Smooth muscle cell (in vitro differentiated cells): ENCODE data around the gene ANKRD10. TPM values are rescaled to one million over a fixed set of nuclear protein-coding genes. Genes with fewer than 3 reads are reported as not detected.
A peak's percentile ranks its signal among the peaks of the same experiment; 100 is the strongest.
"Not testable (repeated sequence)": the region's sequence is repeated elsewhere in the genome, so short reads cannot be mapped to it uniquely, and the experiment has no call there.

Source experiments
- DNase-seq: peaks from one replicate; lab custom pipeline; 2025; ENCODE audit not compliant: unreplicated experiment; lab: John Stamatoyannopoulos, UW
- H2AFZ ChIP-seq: fragments of 200-600 bp; sonication (generic); 2 replicates; pipeline ENCODE4 v1.6.0; 2016; ENCODE audit warnings: antibody characterized with exemption, low read depth, mild to moderate bottlenecking
- H3F3A ChIP-seq: fragments of 200-600 bp; sonication (generic); 2 replicates; pipeline ENCODE4 v1.6.0; 2017; ENCODE audit warnings: antibody characterized with exemption, low read depth
- H3K27ac ChIP-seq: fragments of 200-600 bp; sonication (generic); 2 replicates; pipeline ENCODE4 v1.5.1; 2016; ENCODE audit warnings: low read depth, mild to moderate bottlenecking
- H3K27me3 ChIP-seq: fragments of 200-600 bp; sonication (generic); 2 replicates; pipeline ENCODE4 v1.6.1; 2016; ENCODE audit warnings: low read depth, mild to moderate bottlenecking
- H3K36me3 ChIP-seq: fragments of 200-600 bp; sonication (generic); 2 replicates; pipeline ENCODE4 v1.5.1; 2016; ENCODE audit warnings: low read depth
- H3K4me1 ChIP-seq: fragments of 200-600 bp; sonication (generic); 2 replicates; pipeline ENCODE4 v1.5.1; 2016; ENCODE audit warnings: low read depth
- H3K4me2 ChIP-seq: fragments of 200-600 bp; sonication (generic); 2 replicates; pipeline ENCODE4 v1.6.0; 2016; ENCODE audit warnings: mild to moderate bottlenecking
- H3K4me3 ChIP-seq: fragments of 200-600 bp; sonication (generic); 2 replicates; pipeline ENCODE4 v1.5.1; 2016; ENCODE audit warnings: mild to moderate bottlenecking
- H3K79me2 ChIP-seq: fragments of 200-600 bp; sonication (generic); 2 replicates; pipeline ENCODE4 v1.6.0; 2016; ENCODE audit warnings: low read depth, mild to moderate bottlenecking
- H3K9ac ChIP-seq: fragments of 200-600 bp; sonication (generic); 2 replicates; pipeline ENCODE4 v1.6.0; 2016; ENCODE audit warnings: low read depth
- H3K9me3 ChIP-seq: fragments of 200-600 bp; sonication (generic); replicated peaks from 2 replicates; pipeline ENCODE4 v1.5.1; 2016; ENCODE audit warnings: low read depth
- H4K20me1 ChIP-seq: fragments of 200-600 bp; sonication (generic); 2 replicates; pipeline ENCODE4 v1.6.0; 2016; ENCODE audit warnings: low read depth
- CTCF ChIP-seq: fragments of 200-600 bp; sonication (generic); IDR thresholded peaks from 2 replicates; pipeline ENCODE4 v1.5.1; 2017; ENCODE audit warnings: borderline replicate concordance, mild to moderate bottlenecking, antibody characterized with exemption; ENCODE audit not compliant: insufficient read depth, poor library complexity, severe bottlenecking
- WGBS: methylation state at CpG from one replicate; pipeline ENCODE4 v1.1.7; 2016; ENCODE audit warnings: low lambda C conversion rate; 5-methylcytosine and 5-hydroxymethylcytosine counted together
- polyA plus RNA-seq: library from polyadenylated mRNA; unstranded; fragments of >200 nt; fragmentation: Nextera tagmentation; extraction: Ambion mirVana; gene quantifications from 2 replicates; pipeline ENCODE4 v1.2.1, GENCODE V29; 2016
- total RNA-seq: library from RNA; depleted of rRNA; stranded (reverse); fragments of >200 nt; gene quantifications from 2 replicates; pipeline ENCODE4 v1.2.3, GENCODE V29; 2014

Gene ANKRD10
- total and polyA plus RNA-seq, 2 experiments from 2014 or later, result 31.0 to 61.8 TPM

- no peak for TF ChIP-seq CTCF
- no peaks in the 10 kb centered on the region for H3F3A ChIP-seq
- H3K4me1 ChIP-seq, result no peaks in the 10 kb centered on the region
- H3K4me3 ChIP-seq, result no peak overlapping the region
- H4K20me1 ChIP-seq, result no peaks in the 10 kb centered on the region
- no peaks in the 10 kb centered on the region for H3K27me3 ChIP-seq
- 97% methylated on average over 1 of the region's 1 CpG for WGBS
- H3K27ac ChIP-seq, result no peak overlapping the region
- DNase-seq, result no peak
- no peak overlapping the region for H3K9ac ChIP-seq
- H3K36me3 ChIP-seq, result no peaks in the 10 kb centered on the region
- H3K9me3 ChIP-seq, result peaks cover 5% of the 10 kb centered on the region
- no peak overlapping the region for H3K4me2 ChIP-seq
- no peak overlapping the region for H2AFZ ChIP-seq
- H3K79me2 ChIP-seq, result no peaks in the 10 kb centered on the region
Observed at GRCh38 chr13:110961959-110962358, 47.1 kb upstream of the ANKRD10 start.

DNA sequence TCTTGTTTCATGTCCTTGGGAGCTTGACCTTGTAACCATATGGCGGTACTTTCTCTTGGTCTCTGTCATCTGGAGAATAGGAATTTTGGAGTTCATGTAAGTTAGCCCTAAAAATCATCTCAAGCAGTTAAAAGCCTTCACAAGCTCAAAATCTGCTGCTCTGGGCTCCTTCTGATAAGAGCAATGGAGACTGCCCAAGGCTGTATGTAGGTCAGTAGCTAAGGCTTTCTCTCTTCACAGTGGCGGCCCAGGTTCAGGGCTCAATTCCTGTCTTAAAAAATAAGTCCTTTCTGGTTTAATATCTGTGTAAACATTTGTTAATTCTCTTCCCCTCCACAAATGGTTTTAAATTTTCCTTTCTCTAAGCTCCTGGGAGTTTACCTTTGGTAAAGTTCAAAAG lies 45.3 kb upstream of the ANKRD10 start:
- Histone ChIP-seq H2AFZ (no peak overlapping the region), H3F3A (no peaks in the 10 kb centered on the region), H4K20me1 (no peaks in the 10 kb centered on the region), H3K4me3 (no peak overlapping the region), H3K27ac (no peak overlapping the region), H3K79me2 (no peaks in the 10 kb centered on the region), H3K27me3 (no peaks in the 10 kb centered on the region), H3K4me1 (no peaks in the 10 kb centered on the region), H3K9ac (no peak overlapping the region), H3K9me3 (peaks cover 5% of the 10 kb centered on the region), H3K36me3 (no peaks in the 10 kb centered on the region), H3K4me2 (no peak overlapping the region)
- WGBS, result 93% methylated on average over 2 of the region's 2 CpGs
- no peak for DNase-seq
- TF ChIP-seq CTCF, result no peak

GRCh38 chr13:110957931-110958330 lies 43.1 kb upstream of the ANKRD10 start:
- 98% methylated on average over 6 of the region's 6 CpGs for WGBS
- Histone ChIP-seq H4K20me1 (no peaks in the 10 kb centered on the region), H3K27ac (no peak overlapping the region), H3K4me1 (no peaks in the 10 kb centered on the region), H3K4me2 (no peak overlapping the region), H3K4me3 (no peak overlapping the region), H3K27me3 (no peaks in the 10 kb centered on the region), H3K9me3 (peaks cover 5% of the 10 kb centered on the region), H3K36me3 (no peaks in the 10 kb centered on the region), H2AFZ (no peak overlapping the region), H3K9ac (no peak overlapping the region), H3K79me2 (no peaks in the 10 kb centered on the region), H3F3A (no peaks in the 10 kb centered on the region)
- no peak for DNase-seq
- no peak for TF ChIP-seq CTCF

- no peak overlapping the region for H3K27ac ChIP-seq
- 84% methylated on average over 10 of the region's 10 CpGs for WGBS
- TF ChIP-seq CTCF, result peak; percentile 33
- no peak overlapping the region for H3K9ac ChIP-seq
- H3K4me2 ChIP-seq, result no peak overlapping the region
- H3K79me2 ChIP-seq, result no peaks in the 10 kb centered on the region
- peaks cover 5% of the 10 kb centered on the region for H3K9me3 ChIP-seq
- no peaks in the 10 kb centered on the region for H3F3A ChIP-seq
- H2AFZ ChIP-seq, result no peak overlapping the region
- H3K4me1 ChIP-seq, result no peaks in the 10 kb centered on the region
- H3K4me3 ChIP-seq, result no peak overlapping the region
- H3K27me3 ChIP-seq, result no peaks in the 10 kb centered on the region
- H4K20me1 ChIP-seq, result no peaks in the 10 kb centered on the region
- DNase-seq, result no peak
- H3K36me3 ChIP-seq, result no peaks in the 10 kb centered on the region
Observed at GRCh38 chr13:110957181-110957884, 42.5 kb upstream of the ANKRD10 start.

- H3K9ac ChIP-seq, H3K27ac ChIP-seq, H3K4me2 ChIP-seq, H3K9me3 ChIP-seq, H3K4me3 ChIP-seq, H4K20me1 ChIP-seq, H3K79me2 ChIP-seq, H3F3A ChIP-seq, H3K27me3 ChIP-seq, H2AFZ ChIP-seq, DNase-seq, H3K4me1 ChIP-seq, H3K36me3 ChIP-seq: not testable (repeated sequence)
- 94% methylated on average over 12 of the region's 12 CpGs for WGBS
Observed at GRCh38 chr13:110956216-110956615, 41.3 kb upstream of the ANKRD10 start.
